NCI-H226 (cell line): ENCODE results near the gene CHMP6.

Experiments
- DNase-seq: peaks from one replicate; pipeline ENCODE4 v3.0.0-alpha.2; 2015

The CHMP6 gene

DNA sequence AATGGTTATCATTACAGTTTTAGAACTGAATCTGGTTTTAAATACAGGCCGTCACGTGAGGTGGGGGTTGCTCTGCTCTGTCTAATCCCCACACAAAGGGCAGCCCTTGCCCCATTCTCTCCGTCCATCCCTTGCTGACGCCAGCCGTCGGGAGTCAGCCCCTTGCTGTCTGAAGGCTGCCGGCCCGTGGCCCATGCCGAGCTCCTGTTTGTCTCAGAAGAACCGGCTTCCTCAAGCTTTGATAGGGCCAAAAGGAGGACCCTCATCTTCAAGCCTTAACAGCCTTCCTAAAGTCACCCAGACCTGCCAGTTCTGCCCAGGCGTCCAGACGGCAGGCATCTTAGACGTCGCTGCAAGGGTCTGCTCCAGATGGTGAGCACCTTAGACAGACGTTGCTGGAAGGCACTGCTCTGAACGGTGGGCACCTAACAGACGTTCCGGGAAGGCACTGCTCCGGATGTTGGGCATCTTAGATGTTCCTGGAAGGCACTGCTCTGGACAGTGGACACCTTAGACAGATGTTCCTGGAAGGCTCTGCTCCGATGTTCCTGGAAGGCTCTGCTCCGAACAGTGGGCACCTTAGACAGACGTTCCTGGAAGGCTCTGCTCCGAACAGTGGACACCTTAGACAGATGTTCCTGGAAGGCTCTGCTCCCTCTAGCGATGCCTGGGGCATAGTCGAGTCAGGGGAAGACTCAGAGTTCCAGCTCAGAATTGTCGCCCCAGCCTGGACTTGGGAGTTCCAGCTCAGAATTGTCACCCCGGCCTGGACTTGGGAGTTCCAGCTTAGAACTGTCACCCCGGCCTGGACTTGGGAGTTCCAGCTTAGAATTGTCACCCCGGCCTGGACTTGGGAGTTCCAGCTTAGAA, 35.1 kb upstream of the CHMP6 start:
- DNase-seq: no peak

DNA sequence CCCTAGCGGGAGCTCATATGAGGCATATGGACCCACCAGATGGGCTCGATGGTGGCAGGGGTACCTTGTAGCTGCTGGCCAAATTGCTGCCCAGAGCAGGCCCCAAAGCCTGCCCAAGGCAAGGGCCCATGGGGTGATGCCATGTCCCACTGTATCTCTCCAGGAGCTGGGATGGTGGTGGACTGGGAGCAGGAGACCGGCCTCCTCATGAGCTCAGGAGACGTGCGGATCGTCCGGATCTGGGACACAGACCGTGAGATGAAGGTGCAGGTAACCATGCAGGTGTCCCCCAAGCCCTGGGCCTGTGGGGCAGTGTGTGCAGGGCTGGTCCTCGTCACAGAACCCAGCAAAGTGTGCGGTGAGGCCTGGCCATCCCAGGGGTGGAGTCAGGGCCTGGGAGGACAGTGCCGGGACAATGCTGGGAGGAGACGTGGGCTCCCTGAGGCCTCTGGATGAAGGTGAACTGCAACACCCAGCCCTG, 34.1 kb upstream of the CHMP6 start:
- no peak for DNase-seq

DNA sequence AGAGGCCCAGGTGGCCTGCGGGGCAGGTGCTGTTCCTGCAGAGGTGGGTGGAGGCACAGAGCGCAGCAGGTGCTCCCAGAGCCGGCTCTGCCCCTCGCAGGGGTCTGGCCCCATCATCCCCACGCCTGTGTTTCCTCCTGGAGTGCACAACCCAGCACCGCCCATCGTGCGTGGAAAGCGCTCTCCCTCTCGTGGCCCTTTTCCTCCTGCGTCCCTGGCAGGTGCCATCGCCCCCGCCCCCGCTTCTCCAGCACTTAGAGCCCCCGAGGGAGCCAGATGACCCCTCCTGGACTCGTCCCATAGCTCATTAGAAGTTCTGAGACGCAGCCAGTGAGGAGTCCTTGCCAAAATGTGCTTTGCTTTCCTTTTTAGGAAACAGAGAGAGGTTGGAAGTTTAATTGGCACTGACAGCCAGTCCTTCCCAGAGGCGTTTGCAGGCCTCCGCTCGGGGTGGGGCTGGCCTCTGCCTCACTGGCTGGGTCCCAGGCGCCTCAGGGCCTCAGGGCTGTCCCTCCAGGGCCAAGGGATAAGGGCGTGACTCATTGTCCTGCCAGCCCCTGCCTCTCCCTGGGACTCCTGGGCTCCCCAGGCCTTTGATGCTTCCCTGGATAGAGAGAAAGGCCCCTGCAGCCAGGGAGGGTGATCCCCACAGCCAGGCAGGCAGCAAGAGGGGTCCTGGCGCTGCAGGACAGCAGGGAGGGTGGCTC, 32.2 kb upstream of the CHMP6 start:
- DNase-seq: no peak

DNA sequence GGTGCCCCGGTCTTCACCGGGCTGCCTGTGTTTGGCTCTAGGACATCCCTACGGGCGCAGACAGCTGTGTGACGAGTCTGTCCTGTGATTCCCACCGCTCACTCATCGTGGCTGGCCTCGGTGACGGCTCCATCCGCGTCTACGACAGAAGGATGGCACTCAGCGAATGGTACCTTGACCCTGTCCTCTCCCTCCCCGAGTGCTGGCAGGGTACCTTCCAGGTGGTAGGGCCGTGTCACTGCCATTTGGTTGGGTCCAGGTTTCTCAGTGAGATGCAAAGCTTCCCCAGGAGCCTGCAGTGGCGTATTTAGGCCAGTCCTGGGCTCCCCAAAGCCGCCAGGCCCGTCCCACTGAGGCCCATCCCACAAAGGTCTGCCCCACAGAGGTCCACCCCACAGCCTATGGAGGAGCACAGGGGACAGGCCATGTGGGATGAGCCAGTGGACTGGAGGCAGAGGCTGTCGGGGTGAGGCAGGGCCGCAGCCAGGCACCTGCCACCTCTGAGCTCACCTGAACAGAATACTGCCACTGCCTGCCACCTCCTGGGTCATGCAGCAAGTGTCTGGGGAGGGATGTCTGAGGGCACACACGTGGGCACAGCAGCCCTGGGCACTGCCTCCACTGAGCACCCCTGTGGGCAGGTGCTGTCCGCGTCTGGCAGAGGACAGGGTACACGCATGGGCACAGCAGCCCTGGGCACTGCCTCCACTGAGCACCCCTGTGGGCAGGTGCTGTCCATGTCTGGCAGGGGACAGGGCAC, 31.4 kb upstream of the CHMP6 start:
- no peak for DNase-seq

DNA sequence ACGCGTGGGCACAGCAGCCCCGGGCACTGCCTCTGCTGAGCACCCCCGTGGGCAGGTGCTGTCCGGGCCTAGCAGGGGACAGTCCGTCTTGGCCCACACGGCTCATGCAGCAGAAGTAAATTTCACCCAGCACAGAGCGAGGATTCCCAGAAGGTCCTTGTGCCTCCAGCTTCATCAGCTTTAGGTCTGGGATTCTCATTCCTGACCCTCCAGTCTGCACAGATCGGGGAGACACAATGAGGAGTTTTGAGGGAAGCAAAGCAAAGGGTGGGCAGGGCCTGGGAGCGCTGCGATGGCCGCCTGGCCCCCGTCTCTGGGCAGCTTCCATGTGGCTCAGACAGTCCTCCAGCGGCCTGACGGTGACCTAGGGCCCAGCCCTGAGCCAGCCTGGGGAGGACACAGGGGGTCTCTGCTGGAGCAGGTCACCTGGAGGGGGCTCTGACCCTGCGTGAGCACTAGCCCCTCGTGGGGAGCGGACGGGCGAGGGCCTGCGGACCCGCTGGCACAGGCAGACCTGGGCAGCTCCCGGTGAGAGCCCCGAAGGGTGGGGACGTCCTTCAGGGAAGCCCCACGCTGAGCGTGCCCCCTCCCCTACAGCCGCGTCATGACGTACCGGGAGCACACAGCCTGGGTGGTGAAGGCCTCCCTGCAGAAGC, 30.7 kb upstream of the CHMP6 start:
- DNase-seq: no peak

DNA sequence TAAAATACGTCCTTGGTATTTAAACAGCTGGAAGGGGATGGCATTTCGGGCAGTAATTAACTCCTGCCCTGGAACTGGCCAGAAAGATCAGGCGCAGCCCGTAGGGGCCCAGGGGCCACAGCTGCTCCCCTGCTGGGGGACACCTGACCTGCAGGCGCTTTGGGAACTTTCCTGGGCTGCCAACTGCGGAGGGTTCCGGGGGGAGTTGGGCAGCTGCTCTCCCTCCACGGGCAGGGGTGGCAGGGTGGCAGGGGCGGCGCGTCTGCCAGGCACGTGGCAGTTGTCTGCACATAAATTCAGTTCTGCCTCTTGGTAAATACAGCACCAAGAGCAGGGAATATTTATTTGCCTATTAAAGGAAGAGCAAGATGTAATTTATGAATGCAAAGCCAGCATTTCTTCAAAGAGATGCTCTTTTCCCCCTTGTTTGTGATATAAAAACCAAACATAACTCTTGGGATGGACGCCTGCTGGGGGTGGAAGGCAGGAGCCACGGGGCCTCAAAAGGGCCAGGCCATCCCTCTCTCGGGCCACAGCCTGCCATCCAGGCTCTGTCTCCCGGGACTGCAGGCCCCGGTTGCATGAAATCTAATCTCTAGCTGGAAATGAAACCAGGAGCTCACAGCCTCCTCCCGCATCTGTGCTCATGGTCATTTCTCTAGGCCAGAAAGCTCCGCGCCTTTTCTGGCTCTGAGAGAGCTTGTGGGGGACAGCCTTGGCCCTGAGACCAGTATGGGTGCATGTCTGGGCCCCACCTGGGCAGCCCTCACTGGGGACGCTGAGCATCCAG, 29.9 kb upstream of the CHMP6 start:
- DNase-seq: no peak

DNA sequence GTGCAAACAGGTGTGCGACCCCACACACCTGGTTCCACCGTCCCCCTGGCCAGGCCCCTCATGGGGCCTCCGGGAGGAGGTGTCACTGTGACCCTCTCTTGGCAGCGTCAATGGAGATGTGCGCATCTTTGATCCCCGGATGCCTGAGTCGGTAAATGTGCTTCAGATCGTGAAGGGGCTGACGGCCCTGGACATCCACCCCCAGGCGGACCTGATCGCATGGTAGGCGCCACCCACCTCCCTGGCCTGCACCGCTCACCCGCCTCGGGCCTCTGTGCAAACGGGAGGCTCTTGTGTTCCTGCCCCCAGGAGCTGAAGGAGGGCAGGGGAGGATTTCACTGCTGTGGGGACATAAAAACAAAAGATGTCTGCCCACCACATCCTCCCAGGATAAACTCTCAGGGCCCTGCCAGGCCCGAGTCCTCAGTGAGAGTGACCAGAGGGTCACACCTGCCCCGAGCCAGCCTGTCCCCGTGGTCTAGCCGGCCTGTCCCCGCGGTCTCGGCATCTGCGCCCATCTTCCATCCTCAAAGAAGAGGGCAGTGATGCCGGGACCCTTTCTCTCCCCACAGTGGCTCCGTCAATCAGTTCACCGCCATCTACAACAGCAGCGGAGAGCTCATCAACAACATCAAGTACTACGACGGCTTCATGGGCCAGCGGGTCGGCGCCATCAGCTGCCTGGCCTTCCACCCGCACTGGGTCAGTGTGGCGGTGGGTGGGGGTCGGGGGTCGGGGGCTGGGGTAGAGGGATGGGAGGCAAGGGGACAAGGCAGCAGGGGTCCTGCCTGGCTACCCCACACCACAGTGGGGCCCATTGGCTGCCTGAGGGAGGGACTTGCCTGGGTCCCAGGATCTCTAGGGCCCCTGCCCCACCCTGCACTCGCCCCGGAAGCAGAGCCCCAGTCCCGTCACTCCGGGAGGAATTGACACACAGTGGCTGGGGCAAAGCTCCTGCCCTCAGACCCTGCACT, 29.0 kb upstream of the CHMP6 start:
- no peak for DNase-seq

DNA sequence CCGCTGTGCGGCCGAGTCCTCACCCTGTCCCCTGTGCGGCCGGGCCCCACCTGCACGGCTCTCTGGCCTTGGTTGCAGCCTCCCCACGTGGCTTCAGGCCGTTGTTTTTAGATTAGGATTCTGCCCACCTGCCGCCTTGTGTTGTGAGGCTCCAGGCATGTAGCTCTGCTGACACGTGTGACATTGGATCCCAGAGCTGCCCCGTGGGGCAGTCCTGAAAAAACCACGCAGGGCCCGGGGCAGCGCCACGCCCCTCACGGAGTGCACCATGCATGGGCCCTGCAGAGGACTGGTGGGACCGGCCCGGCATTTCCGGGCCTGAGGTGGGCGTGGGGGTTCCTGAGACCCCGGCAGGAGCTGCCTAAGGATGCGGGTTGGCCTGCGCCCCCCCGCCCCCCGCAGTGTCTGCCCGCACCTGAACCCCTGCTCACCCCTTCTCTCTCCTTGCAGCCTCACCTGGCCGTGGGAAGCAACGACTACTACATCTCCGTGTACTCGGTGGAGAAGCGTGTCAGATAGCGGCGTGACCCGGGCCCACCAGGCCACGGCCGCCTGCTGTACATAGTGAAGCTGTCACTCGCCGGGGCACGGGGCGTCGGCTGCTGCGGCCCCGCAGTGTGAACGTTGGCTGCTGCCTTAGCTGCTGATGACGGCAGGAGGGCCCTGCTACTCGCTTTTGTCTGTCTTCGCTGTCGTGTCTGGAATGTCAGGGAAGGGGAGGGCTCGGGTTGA, 27.7 kb upstream of the CHMP6 start:
- no peak for DNase-seq

DNA sequence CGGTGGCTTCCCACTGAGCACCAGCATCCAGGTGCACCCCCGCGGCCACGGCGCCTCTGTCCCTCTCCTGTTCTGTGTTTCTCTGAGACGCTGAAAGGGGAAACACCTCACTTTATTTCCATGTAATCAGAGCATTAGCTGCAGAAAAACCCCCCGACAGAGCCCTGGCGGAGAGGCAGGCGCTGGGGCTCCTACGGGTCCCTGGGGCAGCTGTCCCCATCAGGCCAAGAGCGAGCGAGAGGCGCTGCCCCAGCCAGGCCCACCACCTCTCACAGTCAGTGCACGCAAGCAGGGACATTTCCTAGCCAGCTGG, 27.1 kb upstream of the CHMP6 start:
- no peak for DNase-seq

DNA sequence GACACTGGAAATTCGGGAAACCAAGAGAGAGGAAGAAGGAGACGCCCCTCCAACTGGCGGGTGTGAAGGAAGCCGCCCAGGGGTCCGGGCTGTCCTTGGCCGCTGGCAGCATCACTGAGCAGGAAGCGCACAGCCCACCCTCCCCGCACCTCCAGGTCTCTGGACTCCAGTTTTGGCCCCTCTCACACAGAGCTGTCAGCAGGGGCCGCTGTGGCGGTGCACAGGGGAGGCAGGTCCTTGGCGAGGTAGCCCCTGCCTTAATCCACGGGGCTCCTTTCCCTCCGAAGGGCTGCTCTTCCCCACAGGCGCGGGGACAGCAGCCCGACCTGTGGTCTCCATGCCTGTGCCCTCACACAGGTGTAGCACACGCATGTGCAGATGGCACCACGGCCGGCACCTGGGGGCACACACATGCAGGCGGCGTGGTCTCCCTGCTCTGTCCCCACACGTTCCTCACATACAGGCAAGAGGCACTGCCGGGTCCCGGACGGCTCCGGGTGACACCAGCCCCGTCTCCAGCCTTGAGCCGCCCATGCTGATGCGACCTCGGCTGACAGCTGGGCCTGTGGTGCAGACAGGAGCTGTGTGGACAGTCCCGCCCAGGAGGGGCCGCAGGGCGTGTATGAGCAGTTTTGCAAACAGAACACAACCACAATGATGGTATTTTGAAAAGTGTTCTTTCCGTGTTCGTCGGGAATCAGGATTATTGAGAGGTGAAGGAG, 26.6 kb upstream of the CHMP6 start:
- DNase-seq: no peak

DNA sequence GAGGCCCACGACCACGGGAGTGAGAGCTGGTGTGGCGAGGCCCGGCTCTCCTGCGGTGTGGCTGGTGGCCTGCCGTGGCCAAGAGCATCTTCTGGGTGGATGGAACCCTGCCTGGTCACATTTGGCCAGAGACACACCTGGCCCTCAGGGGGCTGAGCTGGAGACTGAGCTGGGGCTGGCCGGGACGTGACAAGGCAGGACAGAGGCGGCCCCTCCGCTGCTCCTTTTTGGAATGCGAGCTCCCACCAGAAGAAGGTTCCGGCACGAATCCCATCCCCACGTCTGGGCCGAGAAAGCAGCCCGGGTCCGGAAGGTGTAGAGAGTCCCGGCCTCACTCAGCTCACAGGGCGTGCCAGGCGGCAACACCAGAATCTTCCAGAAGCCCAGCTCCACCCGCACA, 26.0 kb upstream of the CHMP6 start:
- no peak for DNase-seq

DNA sequence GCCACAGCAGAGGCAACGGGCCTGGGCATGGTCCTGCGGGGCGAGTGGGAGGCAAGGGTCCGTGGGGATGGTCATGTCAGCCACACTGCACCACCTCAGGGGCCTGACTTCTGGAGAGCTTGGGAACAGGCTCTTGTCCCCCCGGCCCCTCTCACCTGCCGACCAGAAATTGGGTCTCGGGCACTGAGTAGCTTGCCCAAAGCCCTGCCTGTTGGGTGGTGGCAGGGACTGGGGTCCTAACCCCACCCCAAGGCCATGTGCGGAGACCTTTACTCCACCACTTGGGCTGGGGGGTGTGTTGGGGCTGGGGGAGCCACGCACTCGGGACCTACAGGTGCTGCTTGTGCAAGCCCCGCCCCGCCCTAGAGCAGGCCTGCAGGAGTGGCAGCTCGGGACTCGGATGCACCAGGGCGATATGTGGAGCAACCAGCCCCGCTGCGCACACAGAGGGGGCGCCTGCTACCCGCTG, 24.2 kb upstream of the CHMP6 start:
- no peak for DNase-seq

DNA sequence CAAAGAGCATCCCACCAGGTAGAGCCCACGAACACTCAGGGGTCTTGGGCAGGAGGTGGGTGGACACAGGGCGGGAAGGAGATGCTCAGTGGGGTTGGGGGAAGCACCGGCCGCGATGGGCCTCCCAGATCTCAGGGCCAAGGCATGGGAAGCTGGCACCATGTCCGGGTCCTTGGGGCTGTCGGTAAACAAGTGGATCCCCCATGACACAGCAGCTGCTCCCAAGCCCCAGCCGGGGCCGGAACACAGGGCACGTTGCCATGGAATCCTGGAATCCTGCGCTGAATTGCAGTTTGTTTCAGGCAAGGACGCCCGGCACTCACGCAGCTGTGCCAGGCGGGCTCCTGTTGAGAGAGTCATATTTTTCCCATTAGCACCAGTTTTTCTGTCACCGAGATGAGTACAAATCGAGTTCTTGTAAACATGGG, 23.0 kb upstream of the CHMP6 start:
- no peak for DNase-seq

DNA sequence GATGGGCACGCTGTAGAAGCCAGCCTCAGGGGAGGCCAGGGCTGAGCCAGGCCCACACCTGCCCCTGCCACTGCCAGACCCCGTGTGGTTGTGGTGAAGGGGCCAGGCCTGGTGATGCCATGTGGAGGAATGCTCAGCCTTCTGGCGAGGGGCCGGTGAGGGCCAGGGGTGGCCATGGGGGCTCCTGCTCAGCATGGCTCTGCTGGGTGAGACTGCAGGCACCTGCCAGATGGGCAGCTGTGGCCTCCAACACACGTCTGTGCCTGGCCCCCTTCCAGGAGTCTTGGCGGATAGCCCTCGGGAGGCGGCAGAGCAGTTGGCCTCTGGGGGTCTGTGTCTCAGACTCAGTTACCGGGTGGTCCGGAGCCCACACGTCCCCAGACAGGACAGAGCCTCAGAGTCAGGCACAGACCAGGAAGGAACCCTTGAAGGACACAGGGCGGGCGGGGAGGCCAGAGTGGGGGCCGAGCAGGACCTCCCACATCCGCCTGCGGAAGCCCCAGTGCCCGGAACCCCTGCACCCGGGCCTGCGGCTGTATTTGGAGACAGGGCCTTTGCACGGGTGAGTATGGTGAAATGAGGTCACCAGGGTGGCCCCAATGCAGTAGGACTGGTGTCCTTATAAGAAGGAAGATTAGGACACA, 22.5 kb upstream of the CHMP6 start:
- no peak for DNase-seq

DNA sequence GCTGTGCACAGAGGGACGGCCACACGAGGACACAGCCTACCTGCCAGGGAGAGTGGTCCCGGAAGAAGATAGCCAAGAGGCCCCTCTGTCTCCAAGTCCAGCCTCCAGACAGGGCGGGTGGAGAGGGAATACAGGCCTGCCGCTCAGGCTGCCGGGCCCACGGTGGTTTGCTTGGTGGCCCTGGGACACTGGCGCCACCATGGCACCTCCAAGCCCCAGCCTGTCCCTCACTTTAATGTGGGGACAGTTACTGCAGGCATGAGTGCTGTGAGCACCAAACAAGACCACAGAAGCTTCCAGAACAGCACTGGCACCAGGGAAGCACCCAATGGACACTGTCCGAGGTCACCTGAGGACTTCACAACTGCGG, 22.0 kb upstream of the CHMP6 start:
- no peak for DNase-seq

DNA sequence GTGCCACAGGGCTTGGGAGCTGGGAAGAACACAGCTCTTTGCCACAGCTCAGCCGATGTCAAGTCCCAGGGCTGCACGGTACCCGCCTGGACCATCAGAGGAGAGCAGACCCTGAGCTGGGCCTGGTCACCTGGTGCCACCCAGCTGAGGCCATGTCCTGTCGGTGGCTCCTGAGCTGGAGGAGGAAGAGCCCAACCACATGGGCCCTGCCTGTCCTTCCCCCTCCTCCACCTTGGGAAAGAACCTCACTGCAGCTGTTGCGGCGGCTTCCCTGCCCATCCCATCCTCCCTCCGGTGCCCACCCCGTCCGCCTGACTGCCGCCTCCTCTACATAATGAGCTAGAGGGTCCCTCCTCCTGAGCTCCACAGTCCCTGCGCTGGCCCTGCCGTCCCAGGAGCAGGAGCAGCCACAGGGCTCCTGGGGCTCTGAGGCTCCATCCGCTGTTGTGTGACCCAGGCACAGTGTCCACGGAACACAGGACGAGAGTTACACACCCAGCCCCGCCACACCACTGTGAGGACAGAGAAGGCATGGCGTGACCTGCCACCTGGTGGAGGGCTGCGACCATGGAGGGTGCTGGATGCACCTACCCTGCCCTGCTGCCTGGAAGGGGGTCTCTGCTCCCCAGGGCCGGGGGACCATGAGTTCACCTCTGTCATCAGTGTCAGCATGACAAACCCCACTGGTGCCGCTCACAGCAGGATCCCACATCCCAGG, 21.4 kb upstream of the CHMP6 start:
- DNase-seq: no peak

DNA sequence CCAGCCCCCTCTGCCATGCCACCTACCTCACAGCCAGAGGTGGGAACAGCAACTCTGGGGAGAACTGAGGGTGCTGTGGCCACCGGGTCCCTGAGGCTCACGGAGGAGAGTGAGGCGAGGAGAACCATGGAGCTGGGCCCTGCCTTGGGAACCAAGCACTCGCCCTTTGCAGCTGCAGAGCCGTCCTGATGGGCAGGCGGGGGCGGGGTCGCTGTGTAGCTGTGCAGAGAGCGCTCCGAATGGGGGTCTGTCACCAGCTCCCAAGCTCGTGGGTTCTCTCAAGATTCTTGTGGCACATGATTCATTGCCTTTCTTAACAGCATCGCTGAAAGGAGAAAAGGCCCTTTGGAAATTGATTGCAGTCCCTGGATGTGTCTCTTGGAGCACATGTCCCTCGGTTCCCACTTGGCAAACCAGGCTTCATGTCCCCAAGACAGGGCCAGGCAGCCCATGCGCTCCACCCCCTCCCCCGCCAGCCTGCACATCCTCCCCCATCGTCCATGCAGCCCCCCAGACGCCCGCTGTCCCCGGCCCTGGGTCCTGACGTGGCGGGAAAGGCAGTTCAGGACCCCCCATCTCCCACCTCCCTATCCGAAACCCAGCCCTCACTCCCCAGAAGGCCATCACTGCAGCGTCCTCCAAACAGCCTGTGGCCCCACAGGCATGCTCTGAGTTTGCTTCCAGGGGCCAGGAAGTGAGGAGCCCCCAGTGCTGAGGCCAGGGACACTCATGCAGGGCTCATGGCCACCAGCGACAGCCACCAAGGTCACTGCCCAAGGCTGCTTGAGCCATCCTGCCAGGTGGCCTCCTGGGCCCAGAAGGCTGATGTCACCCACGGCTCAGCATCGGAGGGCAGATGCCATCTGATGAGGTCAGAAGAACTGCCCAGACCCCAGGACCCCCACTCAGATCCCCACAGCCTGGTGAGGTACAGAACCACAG, 20.6 kb upstream of the CHMP6 start:
- DNase-seq: no peak
